LoVo (cell line): ENCODE measurements around the gene FDX1.

ENCODE experiments used
- DNase-seq: peaks from one replicate; pipeline ENCODE4 v3.0.0-alpha.2; 2016; ENCODE audit warnings: low spot score

The FDX1 gene

GRCh38 chr11:110508786-110509185 lies 79.0 kb downstream of the FDX1 start:
- DNase-seq, result no peak

GRCh38 chr11:110509472-110509871 lies 79.7 kb downstream of the FDX1 start:
- no peak for DNase-seq

DNA sequence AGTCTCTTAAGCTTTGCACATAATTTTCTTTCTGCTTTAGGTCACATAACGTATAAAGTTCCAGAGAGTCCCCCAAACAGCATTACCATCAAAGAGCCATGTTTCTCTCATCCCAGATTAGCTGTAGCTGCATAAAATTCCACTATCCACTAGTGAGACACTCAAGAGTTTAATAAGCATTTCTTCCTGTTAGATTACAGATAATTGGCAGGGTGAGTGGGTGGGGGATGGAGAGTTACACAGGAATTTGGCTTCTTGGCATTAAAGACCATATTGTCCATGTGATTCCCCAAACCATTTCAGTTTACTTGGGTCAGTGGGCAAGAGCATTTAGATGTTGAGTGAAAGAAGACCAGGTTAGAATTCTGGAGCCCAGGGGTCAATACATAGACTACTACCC lies 82.3 kb downstream of the FDX1 start:
- DNase-seq, result no peak

- DNase-seq, result no peak
These were observed 83.6 kb downstream of the FDX1 start for GRCh38 chr11:110513259-110513801.

DNA sequence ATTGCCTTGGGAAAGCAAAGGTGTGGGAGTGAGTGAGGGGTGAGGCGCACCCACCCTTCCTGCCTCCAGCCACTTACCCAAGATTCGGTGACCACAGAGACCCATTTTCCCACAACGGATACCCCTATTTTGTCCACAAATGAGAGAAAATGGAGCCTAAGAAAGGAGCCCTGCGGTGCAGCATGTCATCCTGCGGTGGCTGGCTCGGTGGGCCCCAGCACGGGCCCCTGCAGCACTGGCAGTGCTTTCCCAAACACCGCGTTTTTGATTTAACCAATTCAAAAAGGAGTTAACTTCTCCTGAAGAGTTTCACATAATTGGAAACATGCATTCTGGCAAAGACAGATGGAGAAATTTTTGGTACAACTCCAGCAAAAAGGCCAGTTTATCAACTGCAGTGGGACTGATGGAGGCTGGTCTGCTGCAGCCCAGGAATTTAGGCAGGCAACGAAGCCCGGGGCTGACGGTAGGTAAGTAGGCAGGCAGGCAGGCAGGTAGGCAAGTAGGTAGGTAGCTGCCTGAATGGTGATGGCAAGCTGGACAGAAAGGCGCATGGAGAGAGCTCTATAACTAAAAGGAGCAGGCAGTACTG lies 84.2 kb downstream of the FDX1 start:
- no peak for DNase-seq
